Progenitor cell of endocrine pancreas (in vitro differentiated cells): ENCODE results near the gene FAM131A. TPM values are rescaled to one million over a fixed set of nuclear protein-coding genes. Genes with fewer than 3 reads are reported as not detected.

Source experiments
- DNase-seq: peaks from one replicate; pipeline ENCODE4 v3.0.0; 2021; ENCODE audit warnings: low spot score; ENCODE audit not compliant: unreplicated experiment
- H3K27ac Mint-ChIP-seq: 2 replicates; pipeline ENCODE4 v1.8.0; 2021; ENCODE audit warnings: mild to moderate bottlenecking, moderate library complexity, mixed read lengths
- H3K27me3 Mint-ChIP-seq: 2 replicates; pipeline ENCODE4 v1.8.0; 2021; ENCODE audit warnings: mixed read lengths
- H3K36me3 Mint-ChIP-seq: 2 replicates; pipeline ENCODE4 v1.8.0; 2022; ENCODE audit warnings: mixed read lengths; ENCODE audit not compliant: insufficient read depth
- H3K4me1 Mint-ChIP-seq: 2 replicates; pipeline ENCODE4 v1.8.0; 2021; ENCODE audit warnings: low read depth, mixed read lengths
- H3K4me3 Mint-ChIP-seq: 2 replicates; pipeline ENCODE4 v1.8.0; 2021; ENCODE audit warnings: low read depth, mild to moderate bottlenecking, moderate library complexity, mixed read lengths
- H3K9me3 Mint-ChIP-seq: 2 replicates; pipeline ENCODE4 v1.8.0; 2021; ENCODE audit warnings: low read depth, mixed read lengths
- total RNA-seq: library from RNA; stranded (reverse); gene quantifications from 2 replicates; pipeline ENCODE4 v1.2.1, GENCODE V29; 2021
- TF ChIP-seq, protein P1 (sequence below): fragments of 200-600 bp; sonication (generic); IDR thresholded peaks from one replicate; pipeline ENCODE4 v1.5.0; 2021; ENCODE audit warnings: antibody characterized with exemption, mild to moderate bottlenecking; ENCODE audit not compliant: unreplicated experiment

Gene FAM131A
- total RNA-seq, 1 donor from 2014 or later = 15.4 TPM

DNA sequence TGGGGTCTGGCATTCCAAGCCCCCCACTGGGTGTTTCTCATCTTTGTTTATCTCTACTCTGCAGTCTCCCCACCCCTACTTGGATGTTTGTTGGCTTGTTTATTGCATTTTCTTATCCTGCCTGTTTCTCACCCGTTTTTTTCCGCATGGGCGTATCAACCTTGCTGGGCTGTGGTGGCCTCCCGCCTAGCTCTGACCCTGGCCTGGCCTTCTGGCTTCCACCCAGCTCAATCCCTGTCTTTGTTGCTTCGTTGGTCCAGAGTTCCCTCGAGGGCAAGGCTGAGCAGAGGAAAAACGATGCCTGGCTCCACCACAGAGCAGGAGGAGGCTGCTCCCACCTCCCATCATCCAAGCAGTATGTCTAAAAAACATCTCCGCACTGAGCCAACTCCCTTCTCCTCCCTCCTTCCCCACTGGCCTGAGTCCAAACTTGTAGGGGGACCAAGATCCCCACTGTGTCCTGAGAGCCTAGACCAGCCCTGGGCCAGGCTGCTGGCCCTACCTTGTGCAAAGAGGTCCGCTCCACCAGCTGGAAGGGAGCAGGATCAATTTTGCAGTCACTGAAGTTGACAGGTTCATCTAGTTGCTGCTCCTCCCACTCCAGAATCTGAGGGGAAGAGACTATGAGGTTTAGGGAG lies 14.2 kb downstream of the FAM131A start:
- H3K9me3 Mint-ChIP-seq = no peaks in the 10 kb centered on the region
- H3K4me3 Mint-ChIP-seq = no peak overlapping the region
- H3K27ac Mint-ChIP-seq = no peak overlapping the region

DNA sequence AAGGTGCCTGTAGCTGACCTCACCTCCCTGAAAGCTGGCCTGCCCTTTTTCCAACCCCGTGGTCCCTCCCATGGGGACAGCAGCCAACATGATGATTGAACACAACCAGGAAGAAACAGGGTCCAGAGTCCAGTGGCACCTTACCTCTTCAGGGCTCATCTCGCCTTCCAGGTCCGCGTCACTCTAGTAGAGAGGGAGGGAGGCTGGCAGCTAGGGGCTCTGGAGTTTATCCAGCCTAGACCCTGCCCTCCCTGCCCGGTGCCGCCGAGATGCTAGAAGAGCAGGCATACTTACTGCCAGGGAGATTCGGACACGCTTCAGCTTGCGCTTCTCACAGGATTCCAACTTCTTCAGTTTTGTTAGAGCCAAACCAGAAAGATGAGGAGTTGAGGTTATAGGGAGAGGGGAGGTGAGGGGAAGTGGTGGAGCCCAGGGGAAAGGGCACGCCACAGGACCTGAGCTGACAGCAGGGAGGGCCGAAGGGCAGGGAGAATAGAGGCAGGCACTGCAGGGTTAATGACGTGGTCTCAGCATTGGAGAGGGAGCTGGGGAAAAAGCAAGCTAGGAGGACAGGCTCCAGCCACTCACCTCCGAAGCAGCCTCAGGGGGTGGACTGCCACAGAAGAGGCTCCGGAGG lies 14.9 kb downstream of the FAM131A start:
- peaks cover 26% of the 10 kb centered on the region for H3K27me3 Mint-ChIP-seq
- H3K27ac Mint-ChIP-seq = no peak overlapping the region
- TF ChIP-seq, protein P1, sequence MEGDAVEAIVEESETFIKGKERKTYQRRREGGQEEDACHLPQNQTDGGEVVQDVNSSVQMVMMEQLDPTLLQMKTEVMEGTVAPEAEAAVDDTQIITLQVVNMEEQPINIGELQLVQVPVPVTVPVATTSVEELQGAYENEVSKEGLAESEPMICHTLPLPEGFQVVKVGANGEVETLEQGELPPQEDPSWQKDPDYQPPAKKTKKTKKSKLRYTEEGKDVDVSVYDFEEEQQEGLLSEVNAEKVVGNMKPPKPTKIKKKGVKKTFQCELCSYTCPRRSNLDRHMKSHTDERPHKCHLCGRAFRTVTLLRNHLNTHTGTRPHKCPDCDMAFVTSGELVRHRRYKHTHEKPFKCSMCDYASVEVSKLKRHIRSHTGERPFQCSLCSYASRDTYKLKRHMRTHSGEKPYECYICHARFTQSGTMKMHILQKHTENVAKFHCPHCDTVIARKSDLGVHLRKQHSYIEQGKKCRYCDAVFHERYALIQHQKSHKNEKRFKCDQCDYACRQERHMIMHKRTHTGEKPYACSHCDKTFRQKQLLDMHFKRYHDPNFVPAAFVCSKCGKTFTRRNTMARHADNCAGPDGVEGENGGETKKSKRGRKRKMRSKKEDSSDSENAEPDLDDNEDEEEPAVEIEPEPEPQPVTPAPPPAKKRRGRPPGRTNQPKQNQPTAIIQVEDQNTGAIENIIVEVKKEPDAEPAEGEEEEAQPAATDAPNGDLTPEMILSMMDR = no peak
- no peaks in the 10 kb centered on the region for H3K9me3 Mint-ChIP-seq
- no peak overlapping the region for H3K4me3 Mint-ChIP-seq
- no peak for DNase-seq
- H3K4me1 Mint-ChIP-seq = peaks cover 22% of the 10 kb centered on the region
- peaks cover 18% of the 10 kb centered on the region for H3K36me3 Mint-ChIP-seq

More for the DNA sequence above, 14.2 kb downstream of the FAM131A start:
- Mint-ChIP-seq H3K36me3 (peaks cover 18% of the 10 kb centered on the region), H3K4me1 (peaks cover 22% of the 10 kb centered on the region), H3K27me3 (peaks cover 26% of the 10 kb centered on the region)
- no peak for DNase-seq
- TF ChIP-seq, protein P1 = no peak

DNA sequence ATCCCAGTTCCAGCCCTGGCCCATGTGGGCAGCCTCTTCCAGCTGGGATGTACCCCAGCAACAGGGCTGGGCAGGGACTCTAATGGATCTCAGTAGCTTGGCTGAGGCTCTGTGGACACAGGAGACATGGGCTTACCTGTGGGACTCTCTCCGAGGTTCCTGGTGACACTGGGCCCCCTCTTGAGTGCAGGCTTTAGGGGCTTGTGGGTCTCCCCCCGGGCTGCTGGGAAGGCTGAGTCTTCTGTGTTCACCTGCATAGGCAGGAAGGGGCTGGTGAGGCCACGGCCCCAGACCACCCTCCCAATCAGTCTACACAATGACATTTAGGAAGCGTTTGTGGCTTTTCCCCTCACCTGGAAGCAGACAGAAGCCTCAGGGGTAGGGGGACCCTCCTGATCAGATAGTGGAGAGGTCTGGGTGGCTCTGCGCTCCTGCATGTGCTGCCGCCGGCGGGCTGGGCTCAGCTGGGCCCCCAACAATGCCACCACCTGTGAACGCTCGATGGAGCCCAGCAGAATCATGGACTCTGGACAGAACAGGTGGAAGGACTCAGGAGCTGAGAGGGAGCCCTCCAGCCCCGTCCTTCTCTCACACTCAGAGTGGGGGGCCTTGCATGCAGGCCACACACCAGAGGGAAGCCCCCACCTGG lies 15.6 kb downstream of the FAM131A start:
- peaks cover 19% of the 10 kb centered on the region for H3K36me3 Mint-ChIP-seq
- no peak overlapping the region for H3K4me3 Mint-ChIP-seq
- peaks cover 20% of the 10 kb centered on the region for H3K27me3 Mint-ChIP-seq

DNA sequence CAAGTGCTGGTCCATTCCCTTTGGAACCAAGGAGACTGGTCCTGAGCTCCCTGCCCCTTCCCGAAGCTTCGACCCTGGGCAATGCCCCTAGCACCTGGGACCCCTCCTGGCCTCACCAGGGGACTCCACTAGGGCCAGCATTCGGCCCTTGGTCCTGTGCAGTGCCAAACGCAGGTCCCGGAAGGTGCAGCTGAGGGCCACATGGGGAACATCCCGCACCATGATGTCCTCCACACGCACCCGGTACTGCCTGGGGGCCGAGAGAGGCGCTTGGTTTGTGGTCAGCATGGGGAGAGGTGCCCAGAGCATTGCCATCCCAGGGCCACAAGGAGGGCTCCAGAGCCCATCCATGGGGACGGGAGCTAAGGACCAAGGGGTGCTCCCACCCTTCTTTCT lies 16.1 kb downstream of the FAM131A start:
- Mint-ChIP-seq H3K36me3 (peaks cover 21% of the 10 kb centered on the region), H3K27ac (no peak overlapping the region), H3K4me1 (peaks cover 20% of the 10 kb centered on the region), H3K9me3 (no peaks in the 10 kb centered on the region), H3K4me3 (no peak overlapping the region), H3K27me3 (peaks cover 19% of the 10 kb centered on the region)
- no peak for DNase-seq
- TF ChIP-seq, protein P1 = no peak

More for the DNA sequence above, 15.6 kb downstream of the FAM131A start:
- peaks cover 20% of the 10 kb centered on the region for H3K4me1 Mint-ChIP-seq
- DNase-seq = no peak
- no peaks in the 10 kb centered on the region for H3K9me3 Mint-ChIP-seq
- H3K27ac Mint-ChIP-seq = no peak overlapping the region
- TF ChIP-seq, protein P1 = no peak

DNA sequence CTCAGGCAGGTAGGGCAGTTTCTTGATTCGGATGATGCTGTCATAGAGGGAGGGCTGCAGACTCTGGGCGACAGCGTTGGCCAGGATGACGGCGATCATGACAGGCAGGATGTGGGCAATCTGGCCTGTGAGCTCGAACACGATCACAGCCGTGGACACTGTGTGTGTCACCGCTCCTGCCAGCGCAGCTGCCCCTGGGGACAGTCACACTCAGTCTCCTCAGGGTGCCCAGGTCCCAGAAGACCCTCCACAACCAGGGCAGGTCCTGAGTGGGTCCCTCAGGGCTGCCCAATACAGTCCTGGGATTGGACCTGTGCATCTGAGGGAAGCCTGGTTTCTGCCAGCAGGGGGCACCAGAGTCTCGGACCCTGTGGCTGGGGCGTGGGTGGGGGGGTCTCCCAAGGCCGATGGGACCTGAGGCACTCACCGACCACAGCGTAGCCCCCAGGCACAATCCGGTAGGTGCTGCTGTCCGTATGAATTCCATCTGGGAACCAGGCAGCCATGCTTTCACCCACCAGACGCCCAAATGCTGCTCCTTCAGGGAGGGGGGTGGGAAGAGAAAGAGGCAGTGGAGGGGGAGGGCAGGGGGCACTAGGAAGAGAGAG lies 16.8 kb downstream of the FAM131A start:
- TF ChIP-seq, protein P1 = peak; percentile 60
- Mint-ChIP-seq H3K27ac (no peak overlapping the region), H3K27me3 (peaks cover 15% of the 10 kb centered on the region), H3K4me1 (peaks cover 20% of the 10 kb centered on the region), H3K36me3 (peaks cover 21% of the 10 kb centered on the region), H3K4me3 (no peak overlapping the region), H3K9me3 (no peaks in the 10 kb centered on the region)
- peak; percentile 55 for DNase-seq
